Mononuclear cell (primary cell): ENCODE measurements around the gene AGGF1. TPM values are rescaled to one million over a fixed set of nuclear protein-coding genes. Genes with fewer than 3 reads are reported as not detected.
"Not testable (repeated sequence)": the region's sequence is repeated elsewhere in the genome, so short reads cannot be mapped to it uniquely, and the experiment has no call there.

Source experiments
- H3K27me3 ChIP-seq: 2 replicates; pipeline ENCODE4 v1.6.0; 2011; ENCODE audit warnings: low read length, control low read depth; ENCODE audit not compliant: insufficient read depth
- H3K4me1 ChIP-seq: 2 replicates; pipeline ENCODE4 v1.5.1; 2011; ENCODE audit warnings: mild to moderate bottlenecking, low read length, control low read depth; ENCODE audit not compliant: insufficient read depth
- H3K4me3 ChIP-seq: 2 replicates; pipeline ENCODE4 v1.5.1; 2011; ENCODE audit warnings: mild to moderate bottlenecking, low read length, moderate library complexity
- H3K9me3 ChIP-seq: 2 replicates; pipeline ENCODE4 v1.5.1; 2011; ENCODE audit warnings: low read depth, mild to moderate bottlenecking, control low read depth, low read length
- total RNA-seq: library from RNA; depleted of rRNA; stranded (reverse); fragments of >200 nt; gene quantifications from one replicate; pipeline ENCODE4 v1.2.3, GENCODE V29; 2012

Gene AGGF1
- total RNA-seq, result 15.2 TPM

- H3K27me3 ChIP-seq, result no peaks in the 10 kb centered on the region
- H3K9me3 ChIP-seq, result peaks cover 5% of the 10 kb centered on the region
- H3K4me3 ChIP-seq, result peak within 1 kb of the TSS; percentile 92
- H3K4me1 ChIP-seq, result peaks cover 17% of the 10 kb centered on the region
Measured at GRCh38 chr5:77030097-77031071, at the start of gene AGGF1. Gene AGGF1 (plus strand): TSS chr5:77030404. CDS start chr5:77030767, 363 bp downstream.

DNA sequence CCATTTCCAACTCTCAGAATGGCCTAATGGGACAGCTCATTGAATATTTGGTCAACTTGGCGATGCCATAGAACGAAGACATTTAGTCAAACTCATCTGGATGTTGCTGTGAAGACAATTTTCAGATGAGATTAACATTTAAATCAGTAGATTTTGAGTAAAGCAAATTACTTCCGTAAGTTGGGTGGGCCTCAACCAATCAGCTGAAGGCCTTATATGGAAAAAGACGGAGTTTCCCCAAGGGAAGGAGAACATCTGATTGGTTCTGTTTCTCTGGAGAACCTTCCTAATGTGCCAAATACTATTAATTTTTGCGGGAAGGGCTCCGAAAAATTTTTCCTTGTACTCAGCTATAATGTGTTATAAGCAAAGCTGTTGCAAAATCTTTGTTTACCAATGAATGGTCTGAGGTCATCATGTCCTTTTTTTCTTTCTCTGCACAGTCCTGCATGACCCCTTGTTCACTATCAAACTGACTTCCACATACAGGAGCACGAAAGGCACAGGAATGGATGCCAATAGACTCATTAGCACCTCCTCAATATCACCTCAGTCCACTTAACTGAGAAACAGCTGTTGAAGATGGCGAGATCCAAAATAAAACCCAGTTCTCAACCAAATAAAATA lies 49.6 kb upstream of the AGGF1 start:
- no peaks in the 10 kb centered on the region for H3K27me3 ChIP-seq

DNA sequence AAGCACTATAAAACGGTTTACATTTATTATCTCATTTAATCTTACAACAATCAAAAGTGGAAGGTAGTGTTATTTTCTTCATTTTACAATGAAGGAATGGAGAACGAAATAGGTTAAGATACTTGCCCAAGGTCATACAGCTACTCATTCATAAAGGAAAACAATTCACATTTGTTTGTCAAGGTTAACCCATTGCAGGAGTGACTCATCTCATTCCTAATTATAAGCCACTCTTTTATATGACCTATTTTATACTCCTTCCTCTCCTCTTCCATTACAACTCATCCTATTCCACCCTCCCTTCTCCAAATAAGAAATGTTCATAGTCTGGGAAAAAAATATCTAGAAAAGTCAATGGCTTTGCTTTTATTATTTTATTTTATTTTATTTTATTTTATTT lies 47.8 kb upstream of the AGGF1 start:
- H3K4me1 ChIP-seq, result no peaks in the 10 kb centered on the region
- H3K4me3 ChIP-seq, result no peak overlapping the region
- H3K27me3 ChIP-seq, result no peaks in the 10 kb centered on the region

More for the DNA sequence above, 49.6 kb upstream of the AGGF1 start:
- H3K9me3 ChIP-seq, result no peaks in the 10 kb centered on the region
- no peaks in the 10 kb centered on the region for H3K4me1 ChIP-seq
- H3K4me3 ChIP-seq, result no peak overlapping the region

DNA sequence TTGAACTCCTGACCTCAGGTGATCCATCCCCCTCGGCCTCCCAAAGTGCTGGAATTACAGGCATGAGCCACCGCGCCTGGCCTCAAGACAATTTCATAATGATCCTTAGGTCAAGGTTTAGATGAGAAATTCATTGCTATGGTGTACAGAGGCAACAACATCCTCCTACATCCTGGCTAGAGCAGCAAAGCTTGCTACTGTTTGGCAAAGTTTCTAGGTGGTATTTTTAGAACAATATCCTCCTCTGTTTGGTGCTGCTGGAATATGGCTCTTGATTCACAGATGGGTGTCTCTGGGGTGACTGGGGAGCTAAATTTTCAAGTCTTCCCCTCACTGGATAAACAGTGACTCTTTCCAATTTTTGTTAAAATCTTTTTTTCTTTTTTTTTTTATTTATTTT lies 46.7 kb upstream of the AGGF1 start:
- Histone ChIP-seq H3K27me3 (no peaks in the 10 kb centered on the region), H3K4me3 (no peak overlapping the region), H3K4me1 (no peaks in the 10 kb centered on the region), H3K9me3 (no peaks in the 10 kb centered on the region)

More for the DNA sequence above, 47.8 kb upstream of the AGGF1 start:
- no peaks in the 10 kb centered on the region for H3K9me3 ChIP-seq

DNA sequence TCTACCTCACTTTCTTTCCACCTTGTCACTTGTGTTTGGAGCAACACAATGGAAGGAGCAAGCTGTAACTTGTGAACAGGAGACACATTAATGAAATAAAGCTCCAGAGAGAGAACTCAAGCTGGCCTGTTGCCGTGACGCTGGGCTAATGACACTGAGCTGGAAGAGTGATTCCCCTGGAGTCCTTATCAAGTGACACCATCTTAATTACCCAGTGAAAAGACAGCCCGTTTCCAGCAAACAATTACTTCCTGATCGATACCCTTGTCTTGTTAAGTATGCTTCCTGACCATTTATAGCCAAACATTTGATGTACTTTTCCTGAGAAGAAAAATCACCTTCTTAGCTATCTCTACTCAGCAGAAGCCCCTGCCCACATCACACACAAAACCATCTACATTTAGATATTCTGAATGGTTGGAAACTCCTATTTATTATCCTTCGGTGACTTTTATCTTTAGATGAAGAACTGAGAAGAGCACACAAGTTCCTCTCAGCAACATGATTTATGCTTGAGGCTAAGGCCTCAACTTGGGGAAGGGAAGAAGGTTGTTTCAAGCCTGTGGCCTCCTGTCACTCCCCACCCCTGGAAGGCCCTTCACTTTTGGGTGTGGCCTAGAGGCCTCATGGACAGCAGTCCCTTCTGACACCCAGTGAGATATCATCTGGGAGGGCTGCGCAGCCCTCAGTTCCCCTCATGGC lies 43.2 kb upstream of the AGGF1 start:
- Histone ChIP-seq H3K9me3 (no peaks in the 10 kb centered on the region), H3K4me1 (no peaks in the 10 kb centered on the region), H3K4me3 (no peak overlapping the region), H3K27me3 (no peaks in the 10 kb centered on the region)

DNA sequence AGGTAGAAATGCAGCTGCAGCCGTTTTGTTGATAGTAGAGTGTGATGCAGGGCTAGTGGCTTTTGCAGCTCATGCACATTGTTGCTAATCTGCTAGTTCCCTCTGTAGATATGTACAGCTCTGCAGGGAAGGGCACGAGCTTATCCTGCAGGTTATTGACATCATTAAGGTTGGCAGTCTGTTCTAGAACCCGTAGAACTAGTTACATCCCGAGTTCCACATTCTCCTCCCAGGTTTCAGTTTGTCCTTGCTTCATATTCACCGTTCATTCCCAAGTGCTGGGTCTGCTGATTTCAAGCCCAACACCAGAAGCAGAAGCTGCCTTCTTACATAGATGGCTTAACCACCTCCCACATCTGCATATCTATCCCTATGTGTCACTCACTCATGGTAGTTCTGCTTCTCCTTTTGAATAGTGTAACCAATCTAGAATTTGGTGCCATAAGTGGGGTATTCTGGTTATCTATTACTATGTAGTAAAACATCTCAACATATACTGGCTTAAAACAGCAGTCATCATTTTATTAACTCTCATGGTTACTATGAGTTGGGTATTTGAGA lies 39.2 kb upstream of the AGGF1 start:
- no peak overlapping the region for H3K4me3 ChIP-seq
- no peaks in the 10 kb centered on the region for H3K27me3 ChIP-seq
- H3K4me1 ChIP-seq, result no peaks in the 10 kb centered on the region
- H3K9me3 ChIP-seq, result no peaks in the 10 kb centered on the region

DNA sequence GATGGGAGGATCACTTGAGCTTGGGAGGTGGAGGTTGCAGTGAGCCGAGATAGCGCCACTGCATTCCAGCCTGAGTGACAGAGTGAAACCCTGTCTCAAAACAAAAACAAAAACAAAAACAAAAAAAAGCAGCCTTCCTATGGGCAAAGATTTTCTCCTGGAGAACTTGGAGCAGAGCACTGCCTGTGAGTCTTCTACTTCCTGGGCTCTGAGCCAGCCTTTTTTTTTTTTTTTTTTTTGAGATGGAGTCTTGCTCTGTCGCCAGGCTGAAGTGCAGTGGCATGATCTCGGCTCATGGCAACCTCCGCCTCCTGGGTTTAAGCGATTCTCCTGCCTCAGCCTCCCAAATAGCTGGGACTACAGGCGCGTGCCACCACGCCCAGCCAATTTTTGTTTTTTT lies 36.8 kb upstream of the AGGF1 start:
- H3K9me3 ChIP-seq, result not testable (repeated sequence)

DNA sequence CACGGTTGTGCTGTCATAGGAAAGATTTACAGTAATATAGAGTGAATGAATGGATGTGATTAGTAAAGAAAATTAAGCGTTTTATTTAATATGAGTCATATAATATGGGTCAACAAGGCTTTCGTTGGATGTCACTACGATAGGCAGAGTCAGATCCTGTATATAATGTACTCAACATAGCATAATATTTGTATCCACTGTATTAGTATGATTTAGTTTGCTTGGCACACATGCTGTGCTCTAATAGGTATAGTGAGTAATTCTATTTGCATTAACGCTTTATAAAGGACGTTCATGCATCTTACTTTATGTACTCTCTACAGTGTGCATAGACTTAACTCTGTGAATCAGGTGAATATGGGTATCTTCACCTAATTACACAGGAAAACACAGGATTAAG lies 35.9 kb upstream of the AGGF1 start:
- no peaks in the 10 kb centered on the region for H3K4me1 ChIP-seq
- no peaks in the 10 kb centered on the region for H3K27me3 ChIP-seq
- no peaks in the 10 kb centered on the region for H3K9me3 ChIP-seq
- no peak overlapping the region for H3K4me3 ChIP-seq

More for the DNA sequence above, 36.8 kb upstream of the AGGF1 start:
- H3K27me3 ChIP-seq, H3K4me3 ChIP-seq, H3K4me1 ChIP-seq: not testable (repeated sequence)

- H3K9me3 ChIP-seq, H3K4me1 ChIP-seq, H3K27me3 ChIP-seq, H3K4me3 ChIP-seq: not testable (repeated sequence)
Measured at GRCh38 chr5:76998251-76998650, 32.0 kb upstream of the AGGF1 start.

DNA sequence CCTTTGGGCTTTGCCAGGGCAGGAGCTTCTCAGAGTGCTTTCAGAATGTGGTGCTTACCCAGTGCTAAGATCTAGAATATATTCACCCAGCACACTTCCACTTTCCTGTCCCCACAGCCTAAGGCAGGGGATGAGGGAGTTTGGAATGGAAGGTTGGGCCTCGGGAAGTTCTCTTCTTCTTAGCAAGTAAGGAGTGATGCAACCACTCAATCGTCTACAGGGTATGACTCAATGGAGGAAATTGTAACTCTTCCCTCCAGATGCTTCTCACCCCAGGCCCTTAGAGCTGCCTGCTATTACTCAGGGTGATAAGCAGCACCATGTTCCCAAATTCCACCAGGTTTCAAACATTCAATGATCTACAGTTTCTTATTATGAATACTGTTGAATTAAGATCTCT lies 30.8 kb upstream of the AGGF1 start:
- Histone ChIP-seq H3K4me3 (no peak overlapping the region), H3K4me1 (no peaks in the 10 kb centered on the region), H3K9me3 (no peaks in the 10 kb centered on the region), H3K27me3 (no peaks in the 10 kb centered on the region)

DNA sequence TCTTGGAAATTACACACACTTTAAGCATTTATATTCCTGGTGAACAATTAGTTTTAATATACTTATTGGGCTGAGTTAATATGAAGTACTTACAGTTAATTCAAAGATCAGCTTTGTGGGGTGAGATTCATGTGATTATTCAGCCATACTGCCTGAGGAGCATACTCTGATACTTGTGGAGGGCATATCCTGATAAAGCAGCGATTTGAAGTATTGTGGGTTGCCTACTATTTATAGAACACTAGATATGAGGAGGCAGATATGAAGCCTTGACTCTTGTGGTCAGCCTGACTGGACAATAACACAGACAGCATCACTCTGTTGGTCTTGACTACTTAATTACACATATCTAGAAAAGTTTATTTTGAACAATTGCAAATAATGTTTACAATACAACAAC lies 27.0 kb upstream of the AGGF1 start:
- Histone ChIP-seq H3K27me3 (no peaks in the 10 kb centered on the region), H3K9me3 (no peaks in the 10 kb centered on the region), H3K4me3 (no peak overlapping the region), H3K4me1 (no peaks in the 10 kb centered on the region)

DNA sequence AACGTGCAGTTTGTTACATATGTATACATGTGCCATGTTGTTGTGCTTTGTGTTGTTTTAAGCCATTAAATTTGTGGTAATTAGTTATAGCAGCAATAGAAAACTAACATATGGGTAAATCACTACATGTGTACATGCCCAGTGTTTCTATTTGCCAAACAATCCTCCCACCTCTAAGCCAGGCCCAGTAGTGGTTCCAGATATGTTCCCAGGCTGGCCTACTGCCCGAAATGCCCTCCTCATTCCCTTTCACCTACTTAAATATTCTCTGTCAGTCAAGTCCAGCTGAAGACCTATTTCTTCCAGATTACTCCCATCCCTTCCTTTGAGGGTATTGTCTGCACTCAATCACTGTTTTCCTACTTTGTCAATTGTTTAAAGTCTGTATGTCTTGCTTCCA lies 24.1 kb upstream of the AGGF1 start:
- H3K9me3 ChIP-seq, result no peaks in the 10 kb centered on the region
- H3K4me1 ChIP-seq, result no peaks in the 10 kb centered on the region
- H3K4me3 ChIP-seq, result no peak overlapping the region
- H3K27me3 ChIP-seq, result no peaks in the 10 kb centered on the region

DNA sequence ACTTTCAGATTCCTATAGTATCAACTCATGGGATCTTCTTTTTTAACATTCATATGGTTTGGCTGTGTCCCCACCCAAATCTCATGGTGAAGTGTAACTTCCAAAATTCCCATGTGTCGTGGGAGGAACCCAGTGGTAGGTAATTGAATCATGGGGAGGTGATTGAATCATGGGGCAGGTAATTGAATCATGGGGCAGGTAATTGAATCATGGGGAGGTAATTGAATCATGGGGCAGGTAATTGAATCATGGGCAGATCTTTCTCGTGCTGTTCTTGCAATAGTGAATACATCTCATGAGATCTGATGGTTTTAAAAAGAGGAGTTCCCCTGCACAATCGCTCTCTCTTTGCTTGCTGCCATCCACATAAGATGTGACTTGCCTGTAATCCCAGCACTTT lies 21.8 kb upstream of the AGGF1 start:
- H3K4me3 ChIP-seq, result no peak overlapping the region
- no peaks in the 10 kb centered on the region for H3K27me3 ChIP-seq

DNA sequence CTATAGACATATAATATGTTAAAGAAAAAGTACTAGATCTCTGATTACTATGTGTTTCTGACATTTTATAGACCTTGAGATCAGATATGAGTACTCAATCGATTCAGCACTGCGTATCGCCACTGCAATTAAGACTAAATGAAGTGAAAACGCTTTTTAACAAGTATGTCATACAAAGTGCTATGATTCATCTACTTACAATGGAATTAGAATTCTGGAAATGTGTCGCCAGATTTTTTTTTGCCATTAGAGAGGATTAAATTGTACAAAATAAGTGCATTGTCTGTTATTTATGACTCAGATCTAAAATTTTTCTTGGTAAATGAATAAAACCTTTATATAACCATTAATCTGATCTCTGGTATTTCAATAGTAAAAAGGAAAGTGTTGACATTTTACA lies 20.0 kb upstream of the AGGF1 start:
- Histone ChIP-seq H3K4me1 (no peaks in the 10 kb centered on the region), H3K27me3 (no peaks in the 10 kb centered on the region), H3K9me3 (no peaks in the 10 kb centered on the region), H3K4me3 (no peak overlapping the region)

More for the DNA sequence above, 21.8 kb upstream of the AGGF1 start:
- Histone ChIP-seq H3K4me1 (no peaks in the 10 kb centered on the region), H3K9me3 (no peaks in the 10 kb centered on the region)

GRCh38 chr5:77011498-77011897 lies 18.7 kb upstream of the AGGF1 start:
- Histone ChIP-seq H3K9me3 (no peaks in the 10 kb centered on the region), H3K27me3 (no peaks in the 10 kb centered on the region), H3K4me1 (no peaks in the 10 kb centered on the region), H3K4me3 (no peak overlapping the region)
